H9 (cell line): ENCODE results near the gene AAMP. TPM values are rescaled to one million over a fixed set of nuclear protein-coding genes. Genes with fewer than 3 reads are reported as not detected.

ENCODE experiments used
- DNase-seq: peaks from one replicate; pipeline ENCODE4 v3.0.0-alpha.2; 2017
- H2AFZ ChIP-seq: one replicate; pipeline ENCODE4 v1.6.1; 2013; ENCODE audit warnings: mild to moderate bottlenecking, low read length, control low read depth, moderate library complexity
- H2AK5ac ChIP-seq: 2 replicates; pipeline ENCODE4 v1.6.1; 2013; ENCODE audit warnings: low read length, control low read depth, mixed read lengths; ENCODE audit not compliant: insufficient read length
- H2BK120ac ChIP-seq: one replicate; pipeline ENCODE4 v1.6.1; 2013; ENCODE audit warnings: low read depth, mild to moderate bottlenecking, low read length, control low read depth, inconsistent platforms; ENCODE audit not compliant: poor library complexity, severe bottlenecking
- H2BK12ac ChIP-seq: 2 replicates; pipeline ENCODE4 v1.6.1; 2013; ENCODE audit warnings: low read length, control low read depth, mixed read lengths, low read depth; ENCODE audit not compliant: insufficient read length
- H2BK15ac ChIP-seq: 2 replicates; pipeline ENCODE4 v1.6.1; 2013; ENCODE audit warnings: low read depth, low read length, control low read depth
- H2BK20ac ChIP-seq: one replicate; pipeline ENCODE4 v1.6.1; 2013; ENCODE audit warnings: low read depth, mild to moderate bottlenecking, low read length, control low read depth, inconsistent platforms; ENCODE audit not compliant: poor library complexity, severe bottlenecking
- H2BK5ac ChIP-seq: 2 replicates; pipeline ENCODE4 v1.6.1; 2013; ENCODE audit warnings: low read length, control low read depth, mixed read lengths; ENCODE audit not compliant: insufficient read length
- H3K14ac ChIP-seq: 2 replicates; pipeline ENCODE4 v1.6.1; 2013; ENCODE audit warnings: low read length, control low read depth; ENCODE audit not compliant: insufficient read depth
- H3K18ac ChIP-seq: 2 replicates; pipeline ENCODE4 v1.6.1; 2013; ENCODE audit warnings: low read depth, mild to moderate bottlenecking, mixed read lengths, low read length, control low read depth; ENCODE audit not compliant: insufficient read length
- H3K23ac ChIP-seq: 2 replicates; pipeline ENCODE4 v1.6.1; 2013; ENCODE audit warnings: low read length, control low read depth, mixed read lengths, low read depth; ENCODE audit not compliant: insufficient read length
- H3K23me2 ChIP-seq: 2 replicates; pipeline ENCODE4 v1.6.1; 2013; ENCODE audit warnings: low read depth, mild to moderate bottlenecking, mixed read lengths, low read length, control low read depth; ENCODE audit not compliant: insufficient read length, poor library complexity, severe bottlenecking
- H3K27ac ChIP-seq: 2 replicates; pipeline ENCODE4 v1.5.1; 2013; ENCODE audit warnings: low read length, control low read depth, mixed read lengths, low read depth; ENCODE audit not compliant: insufficient read length
- H3K27me3 ChIP-seq: 2 replicates; pipeline ENCODE4 v1.6.1; 2013; ENCODE audit warnings: low read length, control low read depth, inconsistent platforms; ENCODE audit not compliant: insufficient read depth
- H3K4ac ChIP-seq: 2 replicates; pipeline ENCODE4 v1.6.1; 2013; ENCODE audit warnings: low read depth, mild to moderate bottlenecking, control low read depth, inconsistent platforms, low read length, moderate library complexity
- H3K4me1 ChIP-seq: 2 replicates; pipeline ENCODE4 v1.6.1; 2013; ENCODE audit warnings: low read length, control low read depth, inconsistent platforms; ENCODE audit not compliant: insufficient read depth
- H3K4me2 ChIP-seq: 2 replicates; pipeline ENCODE4 v1.6.1; 2013; ENCODE audit warnings: low read length, control low read depth, mixed read lengths; ENCODE audit not compliant: insufficient read length, insufficient read depth
- H3K56ac ChIP-seq: 2 replicates; pipeline ENCODE4 v1.6.1; 2013; ENCODE audit warnings: low read depth, mild to moderate bottlenecking, mixed read lengths, low read length, control low read depth; ENCODE audit not compliant: insufficient read length
- H3K79me1 ChIP-seq: 2 replicates; pipeline ENCODE4 v1.6.1; 2013; ENCODE audit warnings: low read depth, mild to moderate bottlenecking, moderate library complexity, low read length, control low read depth, inconsistent platforms; ENCODE audit not compliant: insufficient read depth, poor library complexity, severe bottlenecking
- H3K79me2 ChIP-seq: 2 replicates; pipeline ENCODE4 v1.6.1; 2013; ENCODE audit warnings: low read length, control low read depth, inconsistent platforms; ENCODE audit not compliant: insufficient read depth
- H3K9ac ChIP-seq: 2 replicates; pipeline ENCODE4 v1.6.1; 2013; ENCODE audit warnings: low read length, control low read depth, mixed read lengths; ENCODE audit not compliant: insufficient read length; ENCODE audit errors: extremely low read depth
- H3K9me3 ChIP-seq: one replicate; pipeline ENCODE4 v1.6.1; 2013; ENCODE audit warnings: low read depth, low read length, inconsistent platforms; ENCODE audit not compliant: control insufficient read depth
- H3T11ph ChIP-seq: one replicate; pipeline ENCODE4 v1.6.1; 2013; ENCODE audit warnings: mild to moderate bottlenecking, low read length, control low read depth, inconsistent platforms
- H4K20me1 ChIP-seq: one replicate; pipeline ENCODE4 v1.6.1; 2013; ENCODE audit not compliant: control insufficient read depth, insufficient read length, insufficient read depth
- H4K5ac ChIP-seq: 2 replicates; pipeline ENCODE4 v1.6.1; 2013; ENCODE audit warnings: low read depth, mild to moderate bottlenecking, mixed read lengths, low read length, control low read depth; ENCODE audit not compliant: insufficient read length
- H4K8ac ChIP-seq: replicated peaks from 2 replicates; pipeline ENCODE4 v1.6.1; 2013; ENCODE audit warnings: low read length, control low read depth, mixed read lengths, low read depth; ENCODE audit not compliant: insufficient read length
- H4K91ac ChIP-seq: 2 replicates; pipeline ENCODE4 v1.6.1; 2013; ENCODE audit warnings: low read depth, mild to moderate bottlenecking, moderate library complexity, mixed read lengths, low read length, control low read depth; ENCODE audit not compliant: insufficient read length
- H3K27ac Mint-ChIP-seq, 3 experiments: 2 replicates in 2 of 3; 3 replicates in 1 of 3; pipeline ENCODE4 v1.8.0; 2020 to 2021; ENCODE audit warnings: mixed read lengths in 3 of 3, mild to moderate bottlenecking in 1 of 3, moderate library complexity in 1 of 3
- H3K27me3 Mint-ChIP-seq: 2 replicates; pipeline ENCODE4 v1.8.0; 2021; ENCODE audit warnings: low read depth, mild to moderate bottlenecking, moderate library complexity, mixed read lengths
- H3K36me3 Mint-ChIP-seq, 3 experiments: 2 replicates in 2 of 3; 3 replicates in 1 of 3; pipeline ENCODE4 v1.8.0; 2020 to 2021; ENCODE audit warnings: low read depth in 3 of 3, mixed read lengths in 3 of 3; ENCODE audit not compliant: insufficient read depth in 1 of 3
- H3K4me1 Mint-ChIP-seq, 2 experiments: 2 replicates each; pipeline ENCODE4 v1.8.0; 2020; ENCODE audit warnings: mixed read lengths in 2 of 2
- H3K4me3 Mint-ChIP-seq, 2 experiments: 2 replicates in 1 of 2; 3 replicates in 1 of 2; pipeline ENCODE4 v1.8.0; 2020 to 2021; ENCODE audit warnings: mild to moderate bottlenecking in 2 of 2, mixed read lengths in 2 of 2, moderate library complexity in 1 of 2
- H3K9me3 Mint-ChIP-seq, 2 experiments: 2 replicates in 1 of 2; 3 replicates in 1 of 2; pipeline ENCODE4 v1.8.0; 2020; ENCODE audit warnings: mild to moderate bottlenecking in 2 of 2, mixed read lengths in 2 of 2, moderate library complexity in 1 of 2
- CTCF ChIP-seq: fragments of 200-600 bp; sonication (generic); conservative IDR thresholded peaks from 3 replicates; pipeline ENCODE4 v1.8.0; 2021; ENCODE audit warnings: antibody characterized with exemption, mild to moderate bottlenecking
- WGBS: extraction: QIAGEN DNeasy Blood & Tissue Kit; methylation state at CpG from one replicate; pipeline ENCODE4 v1.1.7; 2013; ENCODE audit warnings: missing lambda C conversion rate, low lambda C conversion rate, mixed read lengths; ENCODE audit not compliant: insufficient read length; ENCODE audit errors: extremely low coverage; 5-methylcytosine and 5-hydroxymethylcytosine counted together
- total RNA-seq: library from RNA; stranded (reverse); gene quantifications from 2 replicates; pipeline ENCODE4 v1.2.1, GENCODE V29; 2021

Gene AAMP
- total RNA-seq, 1 experiment from 2014 or later: 103 TPM

DNA sequence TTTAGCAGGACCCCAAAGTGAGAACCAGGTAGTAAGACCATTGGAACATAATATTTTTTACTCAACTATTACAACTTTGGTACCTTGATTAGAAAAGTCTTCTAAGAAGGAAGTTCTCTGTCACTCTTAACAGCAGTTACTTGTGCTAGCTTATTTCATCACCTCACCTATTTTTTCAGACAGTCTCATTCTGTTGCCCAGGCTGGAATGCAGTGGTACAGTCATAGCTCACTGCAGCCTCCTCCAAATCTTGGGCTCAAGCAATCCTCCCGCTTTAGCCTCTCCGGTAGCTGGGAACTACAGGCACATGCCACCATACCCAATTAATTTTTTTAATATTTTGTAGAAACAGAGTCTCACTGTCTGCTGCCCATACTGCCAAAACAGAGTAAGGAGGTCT lies 34.9 kb downstream of the AAMP start:
- Histone ChIP-seq H3K23me2 (no peaks in the 10 kb centered on the region), H2BK5ac (no peak overlapping the region), H2AK5ac (no peak overlapping the region), H3K4me2 (no peak overlapping the region), H3K4me1 (no peaks in the 10 kb centered on the region), H2BK20ac (no peak overlapping the region), H3K14ac (no peak overlapping the region), H3K56ac (no peak overlapping the region), H3K27ac (no peak overlapping the region), H4K20me1 (no peaks in the 10 kb centered on the region), H3K23ac (no peak overlapping the region), H3K79me1 (no peaks in the 10 kb centered on the region), H3K27me3 (no peaks in the 10 kb centered on the region), H4K5ac (no peak overlapping the region), H4K8ac (no peak overlapping the region), H4K91ac (no peak overlapping the region), H3K9ac (no peak overlapping the region), H3K18ac (no peak overlapping the region), H2AFZ (no peak overlapping the region), H3K4ac (no peak overlapping the region), H3T11ph (no peak overlapping the region), H3K79me2 (no peaks in the 10 kb centered on the region), H2BK12ac (no peak overlapping the region), H3K9me3 (no peaks in the 10 kb centered on the region), H2BK120ac (no peak overlapping the region), H2BK15ac (no peak overlapping the region)
- Mint-ChIP-seq H3K27ac (no peak overlapping the region), H3K9me3 (no peaks in the 10 kb centered on the region), H3K4me3 (no peak overlapping the region), H3K36me3 (peaks cover 53 to 90% (median 84%) of the 10 kb centered on the region in 3 experiments), H3K27me3 (no peaks in the 10 kb centered on the region), H3K4me1 (no peaks in the 10 kb centered on the region)
- TF ChIP-seq CTCF: no peak
- DNase-seq: no peak
- no CpG with 5 or more reads among the region's 2 CpGs for WGBS
